Dendritic cell treated with granulocyte-macrophage colony-stimulating factor and Interleukin-4, amounts not matched to agents 40 ng/mL and 50 ng/mL, for 4 days (primary cell): Measurements from ENCODE around the gene GPSM1.
"Not testable (repeated sequence)": the region's sequence is repeated elsewhere in the genome, so short reads cannot be mapped to it uniquely, and the experiment has no call there.

Experiments
- H3K27ac Mint-ChIP-seq: one replicate; pipeline ENCODE4 v1.8.0; 2022; ENCODE audit warnings: mild to moderate bottlenecking, mixed read lengths
- H3K27me3 Mint-ChIP-seq: one replicate; pipeline ENCODE4 v1.8.0; 2022; ENCODE audit warnings: mild to moderate bottlenecking, mixed read lengths
- H3K36me3 Mint-ChIP-seq: one replicate; pipeline ENCODE4 v1.8.0; 2022; ENCODE audit warnings: low read depth, mixed read lengths
- H3K4me1 Mint-ChIP-seq: one replicate; pipeline ENCODE4 v1.8.0; 2022; ENCODE audit warnings: low read depth, mixed read lengths
- H3K4me3 Mint-ChIP-seq: one replicate; pipeline ENCODE4 v1.8.0; 2022; ENCODE audit warnings: mild to moderate bottlenecking, moderate library complexity, mixed read lengths
- H3K9me3 Mint-ChIP-seq: one replicate; pipeline ENCODE4 v1.8.0; 2022; ENCODE audit warnings: mixed read lengths
- intact Hi-C: fragments of 100-400 bp; cut with micrococcal nuclease; formaldehyde crosslinking; loops from one replicate; pipeline ENCODE4 v1.15.0; 2022

The GPSM1 gene

DNA sequence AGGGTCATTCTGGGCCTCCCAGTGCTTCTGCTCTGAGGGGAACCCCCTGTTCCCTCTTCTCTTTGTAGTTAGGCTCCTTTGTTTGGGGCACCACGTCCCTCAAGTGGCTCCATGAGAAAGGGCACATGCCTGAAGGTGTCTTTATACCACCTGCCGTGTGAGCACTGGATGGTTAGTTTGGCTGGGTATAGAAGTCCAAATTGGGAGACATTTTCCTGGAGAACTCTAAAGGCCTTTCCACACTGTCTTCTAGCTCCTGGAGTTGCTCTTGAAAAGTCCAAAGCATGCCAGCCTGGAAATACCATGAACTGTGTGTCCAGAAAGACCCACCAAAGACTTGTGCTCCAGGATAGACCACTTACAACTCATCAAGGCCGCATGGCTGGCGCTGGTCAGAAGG lies 12.4 kb upstream of the GPSM1 start:
- no peaks in the 10 kb centered on the region for H3K36me3 Mint-ChIP-seq
- H3K27me3 Mint-ChIP-seq: peaks cover 3% of the 10 kb centered on the region
- no peak overlapping the region for H3K27ac Mint-ChIP-seq
- no peaks in the 10 kb centered on the region for H3K4me1 Mint-ChIP-seq
- H3K4me3 Mint-ChIP-seq: no peak overlapping the region
- H3K9me3 Mint-ChIP-seq: peaks cover 23% of the 10 kb centered on the region
- intact Hi-C loops: no loop called here

DNA sequence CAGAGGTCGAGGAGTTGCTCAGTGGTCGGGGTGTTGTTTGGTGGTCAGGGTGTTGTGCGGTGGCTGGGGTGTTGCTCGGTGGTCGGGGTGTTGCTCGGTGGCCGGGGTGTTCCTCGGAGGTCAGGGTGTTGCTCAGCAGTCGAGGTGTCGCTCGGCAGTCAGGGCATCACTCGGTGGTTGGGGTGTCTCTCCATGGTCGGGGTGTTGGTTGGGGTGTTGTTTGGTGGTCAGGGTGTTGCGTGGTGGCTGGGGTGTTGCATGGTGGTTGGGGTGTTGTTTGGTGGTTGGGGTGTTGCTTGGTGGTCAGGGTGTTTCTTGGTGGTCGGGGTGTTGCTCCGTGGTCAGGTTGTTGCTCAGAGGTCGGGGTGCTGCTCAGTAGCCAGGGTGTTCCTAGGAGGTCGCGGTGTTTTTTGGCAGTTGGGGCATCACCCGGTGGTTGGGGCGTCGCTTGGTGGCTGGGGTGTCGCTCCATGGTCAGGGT lies 11.0 kb upstream of the GPSM1 start:
- no peaks in the 10 kb centered on the region for H3K27me3 Mint-ChIP-seq
- H3K4me1 Mint-ChIP-seq: no peaks in the 10 kb centered on the region
- H3K4me3 Mint-ChIP-seq: no peak overlapping the region
- H3K9me3 Mint-ChIP-seq: peaks cover 23% of the 10 kb centered on the region
- H3K27ac Mint-ChIP-seq: no peak overlapping the region
- H3K36me3 Mint-ChIP-seq: no peaks in the 10 kb centered on the region
- intact Hi-C loops: no loop called here

DNA sequence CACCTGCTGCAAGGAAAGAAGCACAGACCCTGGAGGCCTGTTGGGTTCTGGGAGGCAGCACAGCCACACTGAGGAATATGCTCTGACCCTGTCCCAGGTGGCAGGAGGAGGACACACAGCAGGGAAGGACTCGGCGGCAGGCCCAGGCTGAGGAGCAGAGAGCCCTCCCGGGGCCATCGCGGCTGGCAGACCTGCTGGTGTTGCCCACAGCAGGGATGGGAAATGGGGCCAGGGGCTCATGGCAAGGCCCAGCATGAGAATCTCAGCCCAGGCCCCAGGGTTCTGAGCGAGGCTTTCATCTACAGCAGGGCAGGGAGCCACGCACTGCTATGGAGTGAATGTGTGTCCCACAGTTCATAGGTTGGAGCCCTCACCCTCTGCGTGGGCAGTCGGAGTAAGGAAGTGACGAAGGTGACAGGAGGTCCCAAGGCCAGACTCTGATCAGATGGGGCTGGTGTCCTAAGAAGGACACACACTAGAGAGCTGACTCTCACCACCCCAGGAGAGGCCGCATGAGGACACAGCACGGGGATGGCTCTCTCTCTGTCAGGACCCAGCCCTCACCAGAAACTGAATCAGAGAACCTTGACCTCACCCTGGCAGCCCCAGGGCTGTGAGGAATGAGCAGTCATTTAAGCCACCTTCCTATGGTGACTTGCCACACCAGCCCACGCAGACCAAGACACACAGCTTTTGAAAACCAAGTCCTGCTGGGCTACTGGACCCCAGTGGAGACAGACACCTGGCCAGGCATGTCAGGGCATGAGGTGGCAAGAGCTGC lies 10.3 kb upstream of the GPSM1 start:
- Mint-ChIP-seq H3K36me3 (no peaks in the 10 kb centered on the region), H3K4me3 (no peak overlapping the region), H3K9me3 (peaks cover 23% of the 10 kb centered on the region), H3K27ac (no peak overlapping the region), H3K4me1 (no peaks in the 10 kb centered on the region), H3K27me3 (no peaks in the 10 kb centered on the region)
- intact Hi-C loops: no loop called here

DNA sequence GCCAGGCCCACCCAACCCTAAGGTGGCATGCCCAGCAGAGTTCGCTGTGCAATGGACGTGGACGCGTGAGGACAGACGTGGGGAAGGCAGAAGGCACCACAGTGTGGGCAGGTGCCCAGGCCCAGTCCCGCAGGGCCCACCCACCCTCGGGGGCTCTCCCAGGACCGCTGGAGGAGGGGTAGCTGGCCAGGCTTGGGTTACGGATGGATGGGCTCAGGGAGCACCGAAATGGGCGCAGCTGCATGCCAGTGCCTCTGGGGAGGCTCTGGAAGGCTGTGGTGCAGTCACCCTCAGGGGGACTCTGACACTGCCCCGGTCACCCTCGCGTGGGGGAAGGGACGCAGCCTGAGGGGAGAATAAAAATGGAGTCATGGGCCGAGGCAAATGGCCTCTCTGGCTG lies 9.6 kb upstream of the GPSM1 start:
- Mint-ChIP-seq H3K4me3 (no peak overlapping the region), H3K9me3 (peaks cover 23% of the 10 kb centered on the region), H3K27ac (no peak overlapping the region), H3K4me1 (no peaks in the 10 kb centered on the region), H3K36me3 (no peaks in the 10 kb centered on the region), H3K27me3 (peaks cover 4% of the 10 kb centered on the region)
- intact Hi-C loops: no loop called here

DNA sequence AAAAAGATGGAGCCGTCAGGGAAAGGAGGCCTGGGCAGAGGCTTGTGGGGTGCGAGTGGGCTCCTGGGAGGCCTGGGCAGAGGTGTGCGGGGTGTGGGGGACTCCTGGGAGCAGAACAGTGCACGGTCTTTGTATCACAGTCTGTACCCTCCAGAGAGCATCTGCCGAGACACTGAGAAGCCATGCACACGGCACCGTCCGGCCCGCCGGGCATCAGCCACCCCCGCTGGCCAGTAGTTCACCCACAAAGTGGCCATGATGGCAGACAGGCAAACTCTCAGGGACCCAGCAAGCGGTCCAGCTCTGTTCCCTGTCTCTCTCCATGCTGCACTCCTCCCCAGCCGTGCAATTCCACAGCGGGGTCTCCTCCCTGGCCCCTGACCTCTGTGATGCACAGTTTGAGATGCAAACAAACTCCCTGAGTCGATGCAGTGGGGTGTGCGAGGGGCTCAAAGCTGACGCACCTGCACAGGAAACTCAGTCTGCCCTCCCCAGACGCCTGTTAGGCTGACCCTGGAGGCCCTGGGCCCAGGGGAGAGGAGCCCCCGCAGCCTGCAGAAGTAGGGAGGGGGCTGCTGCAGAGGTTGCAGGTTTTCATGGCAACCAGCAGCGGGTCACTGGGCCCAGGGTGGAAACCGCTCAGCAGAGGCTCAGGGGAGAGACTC lies 9.1 kb upstream of the GPSM1 start:
- intact Hi-C loops: no loop called here
- peaks cover 23% of the 10 kb centered on the region for H3K9me3 Mint-ChIP-seq
- peaks cover 9% of the 10 kb centered on the region for H3K27me3 Mint-ChIP-seq
- H3K27ac Mint-ChIP-seq: no peak overlapping the region
- no peak overlapping the region for H3K4me3 Mint-ChIP-seq
- H3K4me1 Mint-ChIP-seq: no peaks in the 10 kb centered on the region
- no peaks in the 10 kb centered on the region for H3K36me3 Mint-ChIP-seq

DNA sequence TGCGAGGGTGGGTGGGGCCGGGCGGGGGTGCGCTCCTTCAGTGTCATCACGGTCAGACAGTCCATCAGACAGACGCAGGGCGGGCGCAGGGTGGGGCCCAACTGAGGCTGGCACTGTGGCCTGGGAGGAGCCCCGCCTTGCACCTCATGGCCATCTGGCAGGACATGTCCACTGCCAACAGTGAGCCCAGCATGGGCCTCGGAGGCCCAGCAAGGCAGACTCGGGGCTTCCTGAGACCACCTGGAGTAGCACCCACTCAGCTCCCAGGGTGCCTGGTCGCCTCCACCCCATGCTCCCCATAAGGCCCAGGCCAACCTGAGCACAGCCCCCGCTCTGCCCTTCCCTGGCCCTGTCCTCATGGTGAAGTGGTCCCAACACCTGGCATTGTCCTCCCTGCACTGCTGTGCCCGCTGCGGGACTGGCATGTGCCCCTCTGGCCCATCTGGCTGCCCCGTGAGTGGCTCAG lies 8.5 kb upstream of the GPSM1 start:
- intact Hi-C loops: no loop called here
- Mint-ChIP-seq H3K4me1 (no peaks in the 10 kb centered on the region), H3K4me3 (no peak overlapping the region), H3K27ac (no peak overlapping the region), H3K27me3 (peaks cover 14% of the 10 kb centered on the region), H3K36me3 (no peaks in the 10 kb centered on the region), H3K9me3 (peaks cover 23% of the 10 kb centered on the region)

DNA sequence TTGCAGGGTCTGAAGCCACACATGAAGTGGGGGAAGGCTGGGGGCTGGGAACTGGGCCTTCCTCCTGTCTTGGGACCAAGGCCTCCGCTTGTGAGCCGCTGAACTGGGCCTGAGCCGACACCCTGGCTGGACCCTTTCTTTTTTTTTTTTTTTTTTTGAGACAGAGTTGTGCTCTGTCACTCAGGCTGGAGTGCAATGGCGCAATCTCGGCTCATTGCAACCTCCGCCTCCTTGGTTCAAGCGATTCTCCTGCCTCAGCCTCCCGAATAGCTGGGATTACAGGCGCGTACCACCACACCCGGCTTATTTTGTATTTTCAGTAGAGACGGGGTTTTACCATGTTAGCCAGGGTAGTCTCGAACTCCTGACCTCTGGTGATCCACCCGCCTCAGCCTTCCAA lies 8.1 kb upstream of the GPSM1 start:
- H3K27ac Mint-ChIP-seq, H3K4me1 Mint-ChIP-seq, intact Hi-C loops, H3K36me3 Mint-ChIP-seq, H3K4me3 Mint-ChIP-seq: not testable (repeated sequence)
- H3K27me3 Mint-ChIP-seq: peaks cover 15% of the 10 kb centered on the region
- H3K9me3 Mint-ChIP-seq: peaks cover 23% of the 10 kb centered on the region

DNA sequence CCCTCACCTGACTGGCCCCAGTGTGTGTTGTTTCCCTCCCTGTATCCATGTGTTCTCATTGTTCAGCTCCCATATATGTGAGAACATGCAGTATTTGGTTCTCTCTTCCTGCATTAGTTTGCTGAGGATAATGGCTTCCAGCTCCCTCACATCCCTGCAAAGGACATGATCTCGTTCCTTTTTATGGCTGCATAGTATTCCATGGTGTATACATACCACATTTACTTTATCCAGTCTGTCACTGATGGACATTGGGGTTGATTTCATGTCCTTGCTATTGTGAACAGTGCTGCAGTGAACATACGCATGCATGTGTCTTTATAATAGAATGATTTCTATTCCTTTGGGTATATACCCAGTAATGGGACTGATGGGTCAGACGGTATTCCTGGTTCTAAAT lies 7.4 kb upstream of the GPSM1 start:
- Mint-ChIP-seq H3K9me3 (peaks cover 17% of the 10 kb centered on the region), H3K27me3 (peaks cover 15% of the 10 kb centered on the region)
- H3K36me3 Mint-ChIP-seq, H3K4me1 Mint-ChIP-seq, H3K4me3 Mint-ChIP-seq, intact Hi-C loops, H3K27ac Mint-ChIP-seq: not testable (repeated sequence)

DNA sequence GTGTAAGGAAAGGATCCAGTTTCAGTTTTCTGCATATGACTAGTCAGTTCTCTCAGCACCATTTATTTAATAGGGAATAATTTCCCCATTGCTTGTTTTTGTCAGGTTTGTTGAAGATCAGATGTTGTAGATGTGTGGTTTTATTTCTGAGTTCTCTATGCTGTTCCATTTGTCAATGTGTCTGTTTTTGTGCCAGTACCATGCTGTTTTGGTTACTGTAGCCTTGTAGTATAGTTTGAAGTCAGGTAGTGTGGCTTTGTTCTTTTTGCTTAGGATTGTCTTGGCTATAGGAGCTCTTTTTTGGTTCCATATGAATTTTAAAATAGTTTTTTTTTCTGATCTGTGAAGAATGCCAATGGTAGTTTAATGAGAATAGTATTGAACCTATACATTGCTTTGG lies 6.4 kb upstream of the GPSM1 start:
- H3K9me3 Mint-ChIP-seq, H3K27ac Mint-ChIP-seq, H3K4me1 Mint-ChIP-seq, H3K4me3 Mint-ChIP-seq, intact Hi-C loops, H3K36me3 Mint-ChIP-seq: not testable (repeated sequence)
- H3K27me3 Mint-ChIP-seq: peaks cover 25% of the 10 kb centered on the region

DNA sequence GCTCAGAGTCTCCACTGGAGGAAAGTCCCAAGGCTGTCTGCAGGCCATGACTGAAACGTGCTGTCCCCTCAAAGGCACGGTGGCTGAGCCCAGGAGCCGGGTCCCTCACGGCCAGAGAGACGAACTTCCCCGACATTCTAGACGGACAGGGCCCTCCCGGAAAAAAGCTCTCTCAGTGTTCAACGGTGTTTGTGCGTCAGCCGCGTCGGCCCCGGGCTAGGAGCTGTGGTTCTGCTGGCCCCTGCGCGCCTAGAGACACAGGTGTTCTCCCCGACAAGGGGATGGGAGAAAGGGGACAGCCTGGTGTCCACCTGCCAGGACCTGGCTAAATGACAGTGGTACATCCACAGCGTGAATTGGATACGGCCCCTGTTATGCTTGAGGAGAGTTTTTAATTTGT lies 5.8 kb upstream of the GPSM1 start:
- Mint-ChIP-seq H3K27ac (no peak overlapping the region), H3K9me3 (peaks cover 1% of the 10 kb centered on the region), H3K4me3 (no peak overlapping the region), H3K36me3 (no peaks in the 10 kb centered on the region), H3K27me3 (peaks cover 31% of the 10 kb centered on the region), H3K4me1 (peaks cover 4% of the 10 kb centered on the region)
- intact Hi-C loops: no loop called here

DNA sequence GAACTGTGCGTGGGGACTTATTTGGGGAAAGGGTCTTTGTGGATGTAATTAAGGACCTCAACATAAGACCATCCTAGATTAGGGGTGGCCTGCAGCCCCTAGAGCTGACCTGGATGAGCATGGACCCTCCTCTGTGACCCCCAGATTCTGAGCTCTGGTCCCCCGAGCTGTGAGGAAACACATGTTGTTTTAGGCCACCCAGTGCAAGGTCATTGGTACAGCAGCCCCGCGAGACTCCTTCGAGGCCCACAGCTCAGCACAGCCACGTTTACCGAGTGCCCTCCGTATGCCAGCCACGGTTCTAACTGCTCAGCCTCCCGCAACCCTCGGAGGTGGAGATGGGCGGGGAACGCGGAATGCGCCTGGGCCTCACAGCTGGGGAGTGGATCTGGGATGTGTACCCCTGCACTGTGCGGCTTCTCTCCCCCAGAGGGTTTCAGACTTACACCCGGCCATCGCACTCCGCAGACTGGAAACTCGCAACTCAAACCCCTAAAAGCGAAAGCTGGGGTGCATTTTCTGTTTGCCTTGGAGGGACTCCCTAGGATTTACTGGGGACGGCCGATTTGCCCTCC lies 4.5 kb upstream of the GPSM1 start:
- Mint-ChIP-seq H3K4me3 (no peak overlapping the region), H3K36me3 (no peaks in the 10 kb centered on the region), H3K4me1 (peaks cover 8% of the 10 kb centered on the region), H3K9me3 (no peaks in the 10 kb centered on the region), H3K27ac (no peak overlapping the region), H3K27me3 (peaks cover 36% of the 10 kb centered on the region)
- intact Hi-C loops: no loop called here

DNA sequence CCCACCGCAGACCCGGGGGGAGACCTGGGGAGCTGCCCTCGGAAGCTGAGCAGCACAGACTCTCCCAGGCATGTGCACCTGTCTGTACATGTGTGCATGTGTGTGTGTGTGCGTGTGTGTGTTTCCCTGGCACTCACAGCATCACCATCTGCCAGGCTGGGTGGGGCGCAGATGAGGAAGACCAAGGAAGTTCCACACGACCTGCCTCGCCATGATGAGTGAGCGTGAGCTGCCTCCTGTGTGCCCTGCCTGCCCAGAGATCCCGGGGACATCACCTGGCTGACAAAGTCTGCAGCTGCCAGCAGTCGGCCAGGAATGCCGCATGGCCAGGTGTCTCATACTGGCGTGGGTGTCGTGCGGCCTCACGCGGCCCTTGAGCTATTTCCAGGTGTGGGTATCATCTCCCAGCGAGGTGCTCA lies 4.0 kb upstream of the GPSM1 start:
- no peak overlapping the region for H3K4me3 Mint-ChIP-seq
- no peaks in the 10 kb centered on the region for H3K36me3 Mint-ChIP-seq
- peaks cover 8% of the 10 kb centered on the region for H3K4me1 Mint-ChIP-seq
- intact Hi-C loops: no loop called here
- H3K9me3 Mint-ChIP-seq: no peaks in the 10 kb centered on the region
- H3K27ac Mint-ChIP-seq: no peak overlapping the region
- peaks cover 37% of the 10 kb centered on the region for H3K27me3 Mint-ChIP-seq

DNA sequence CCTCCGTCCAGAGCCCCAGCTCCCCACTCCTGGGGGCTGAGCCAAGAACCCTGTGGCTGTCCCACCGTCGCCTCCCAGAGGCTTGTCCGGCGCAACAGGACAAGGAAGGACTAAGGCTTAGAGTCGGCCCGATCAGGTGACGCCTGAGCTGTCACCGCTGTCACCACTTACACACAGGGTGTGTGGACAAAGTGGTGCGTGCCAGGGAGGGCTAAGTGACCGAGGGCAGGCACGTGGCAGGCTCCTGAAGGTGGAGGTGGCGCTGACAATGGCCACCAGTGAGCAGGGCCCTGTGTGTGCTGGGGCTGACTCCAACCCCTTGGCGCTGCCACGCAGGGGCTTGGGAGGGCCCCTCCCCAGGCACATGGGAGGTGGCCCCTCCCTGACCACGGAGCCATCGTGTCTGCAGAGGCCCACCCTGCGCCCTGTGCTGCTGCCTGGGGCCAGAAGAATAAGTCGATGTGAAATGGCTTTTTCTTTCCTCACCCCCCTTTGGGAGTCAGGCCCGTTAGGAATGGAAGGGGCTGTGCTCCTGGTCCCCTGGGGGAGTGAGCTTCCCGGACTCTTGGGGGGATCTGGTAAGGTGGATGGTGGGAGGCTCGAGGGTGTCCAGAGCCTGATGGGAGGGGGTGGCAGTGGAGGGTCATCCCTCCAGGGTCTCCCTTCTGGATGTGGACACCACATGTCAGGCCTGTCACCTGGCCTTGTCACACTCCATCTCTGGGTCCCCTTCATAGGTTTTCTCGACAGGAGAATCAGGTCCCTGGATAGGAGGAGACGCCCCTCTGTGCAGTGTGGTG lies 2.6 kb upstream of the GPSM1 start:
- Mint-ChIP-seq H3K27me3 (peaks cover 42% of the 10 kb centered on the region), H3K4me1 (peaks cover 13% of the 10 kb centered on the region), H3K27ac (no peak overlapping the region)

DNA sequence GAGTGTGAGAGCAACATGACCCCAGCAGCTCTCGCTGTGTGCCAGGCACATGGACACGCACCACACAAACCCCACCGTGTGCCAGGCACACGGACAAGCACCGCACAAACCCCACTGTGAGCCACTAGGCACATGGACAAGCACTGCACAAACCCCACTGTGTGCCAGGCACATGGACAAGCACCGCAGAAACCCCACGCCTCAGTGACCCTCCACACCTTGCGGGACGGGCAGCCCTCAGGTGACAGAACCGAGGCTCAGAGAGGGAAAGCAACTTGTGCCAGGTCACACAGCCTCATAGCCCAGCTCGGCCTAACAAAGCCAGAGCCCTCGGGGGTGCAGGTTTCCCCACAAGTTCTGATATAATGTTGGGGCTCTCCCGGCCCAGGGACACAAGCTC lies 2.0 kb upstream of the GPSM1 start:
- H3K9me3 Mint-ChIP-seq: no peaks in the 10 kb centered on the region
- intact Hi-C loops: no loop called here

More for the DNA sequence above, 2.6 kb upstream of the GPSM1 start:
- Mint-ChIP-seq H3K9me3 (no peaks in the 10 kb centered on the region), H3K4me3 (no peak overlapping the region), H3K36me3 (no peaks in the 10 kb centered on the region)
- intact Hi-C loops: no loop called here

More for the DNA sequence above, 2.0 kb upstream of the GPSM1 start:
- Mint-ChIP-seq H3K36me3 (no peaks in the 10 kb centered on the region), H3K27me3 (peaks cover 42% of the 10 kb centered on the region), H3K27ac (no peak overlapping the region), H3K4me1 (peaks cover 13% of the 10 kb centered on the region), H3K4me3 (no peak overlapping the region)
